Gastroesophageal sphincter (tissue), 3 donors: ENCODE data around the gene CPED1.

Source experiments
- EP300 ChIP-seq: sonication (generic); formaldehyde crosslinking; IDR thresholded peaks from one replicate; pipeline ENCODE4 v1.6.1; 2017; ENCODE audit warnings: antibody characterized with exemption, mild to moderate bottlenecking
- POLR2A ChIP-seq, 2 donors: fragments of 450-650 bp; IDR thresholded peaks; one replicate each; pipeline ENCODE4 v1.6.1; 2017; ENCODE audit warnings: antibody characterized with exemption in 2 of 2, mild to moderate bottlenecking in 2 of 2, moderate library complexity in 1 of 2
- POLR2AphosphoS5 ChIP-seq: sonication (generic); formaldehyde crosslinking; IDR thresholded peaks from one replicate; pipeline ENCODE4 v1.6.1; 2017; ENCODE audit warnings: antibody characterized with exemption
- TF ChIP-seq, protein P1 (sequence below), 4 experiments: fragments of 200-600 bp in 2 of 4; fragments of 450-650 bp in 2 of 4; sonication (generic) in 1 of 4; IDR thresholded peaks; one replicate each; pipeline ENCODE4 v1.5.1; 2017 to 2019; ENCODE audit warnings: antibody characterized with exemption in 4 of 4, mild to moderate bottlenecking in 2 of 4, moderate library complexity in 2 of 4

DNA sequence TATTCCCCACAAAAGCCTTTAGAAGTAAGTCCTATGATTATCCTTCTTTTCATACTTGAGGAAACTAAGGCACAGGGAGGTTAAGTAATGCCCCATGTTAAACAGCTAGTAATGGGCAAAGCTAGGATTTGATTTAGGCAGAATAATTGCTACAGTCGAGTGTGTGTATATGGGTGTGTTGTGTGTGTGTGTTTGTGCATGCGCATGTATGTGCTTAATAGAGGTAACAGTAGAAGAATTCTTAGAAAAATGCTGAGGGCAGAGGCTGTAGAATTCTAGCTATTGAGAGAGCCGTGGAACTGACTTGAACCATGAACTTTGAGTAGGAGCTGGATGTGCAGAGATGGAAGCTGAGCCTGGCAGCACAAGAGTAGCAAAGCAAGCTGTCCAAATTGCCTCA is 208.9 kb downstream of the CPED1 start:
- TF ChIP-seq POLR2AphosphoS5 (no peak), EP300 (no peak), POLR2A (IDR thresholded peaks at IDR 0.05) (no peak)
- TF ChIP-seq, protein P1, sequence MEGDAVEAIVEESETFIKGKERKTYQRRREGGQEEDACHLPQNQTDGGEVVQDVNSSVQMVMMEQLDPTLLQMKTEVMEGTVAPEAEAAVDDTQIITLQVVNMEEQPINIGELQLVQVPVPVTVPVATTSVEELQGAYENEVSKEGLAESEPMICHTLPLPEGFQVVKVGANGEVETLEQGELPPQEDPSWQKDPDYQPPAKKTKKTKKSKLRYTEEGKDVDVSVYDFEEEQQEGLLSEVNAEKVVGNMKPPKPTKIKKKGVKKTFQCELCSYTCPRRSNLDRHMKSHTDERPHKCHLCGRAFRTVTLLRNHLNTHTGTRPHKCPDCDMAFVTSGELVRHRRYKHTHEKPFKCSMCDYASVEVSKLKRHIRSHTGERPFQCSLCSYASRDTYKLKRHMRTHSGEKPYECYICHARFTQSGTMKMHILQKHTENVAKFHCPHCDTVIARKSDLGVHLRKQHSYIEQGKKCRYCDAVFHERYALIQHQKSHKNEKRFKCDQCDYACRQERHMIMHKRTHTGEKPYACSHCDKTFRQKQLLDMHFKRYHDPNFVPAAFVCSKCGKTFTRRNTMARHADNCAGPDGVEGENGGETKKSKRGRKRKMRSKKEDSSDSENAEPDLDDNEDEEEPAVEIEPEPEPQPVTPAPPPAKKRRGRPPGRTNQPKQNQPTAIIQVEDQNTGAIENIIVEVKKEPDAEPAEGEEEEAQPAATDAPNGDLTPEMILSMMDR (IDR thresholded peaks at IDR 0.05), result no peak
